Activated T-cell treated with anti-CD3 and anti-CD28 coated beads for 4 hours (primary cell): ENCODE data around the gene ASIC2.

Source experiments
- DNase-seq: peaks from one replicate; pipeline ENCODE4 v3.0.0-alpha.2; 2020

ASIC2 gene

DNA sequence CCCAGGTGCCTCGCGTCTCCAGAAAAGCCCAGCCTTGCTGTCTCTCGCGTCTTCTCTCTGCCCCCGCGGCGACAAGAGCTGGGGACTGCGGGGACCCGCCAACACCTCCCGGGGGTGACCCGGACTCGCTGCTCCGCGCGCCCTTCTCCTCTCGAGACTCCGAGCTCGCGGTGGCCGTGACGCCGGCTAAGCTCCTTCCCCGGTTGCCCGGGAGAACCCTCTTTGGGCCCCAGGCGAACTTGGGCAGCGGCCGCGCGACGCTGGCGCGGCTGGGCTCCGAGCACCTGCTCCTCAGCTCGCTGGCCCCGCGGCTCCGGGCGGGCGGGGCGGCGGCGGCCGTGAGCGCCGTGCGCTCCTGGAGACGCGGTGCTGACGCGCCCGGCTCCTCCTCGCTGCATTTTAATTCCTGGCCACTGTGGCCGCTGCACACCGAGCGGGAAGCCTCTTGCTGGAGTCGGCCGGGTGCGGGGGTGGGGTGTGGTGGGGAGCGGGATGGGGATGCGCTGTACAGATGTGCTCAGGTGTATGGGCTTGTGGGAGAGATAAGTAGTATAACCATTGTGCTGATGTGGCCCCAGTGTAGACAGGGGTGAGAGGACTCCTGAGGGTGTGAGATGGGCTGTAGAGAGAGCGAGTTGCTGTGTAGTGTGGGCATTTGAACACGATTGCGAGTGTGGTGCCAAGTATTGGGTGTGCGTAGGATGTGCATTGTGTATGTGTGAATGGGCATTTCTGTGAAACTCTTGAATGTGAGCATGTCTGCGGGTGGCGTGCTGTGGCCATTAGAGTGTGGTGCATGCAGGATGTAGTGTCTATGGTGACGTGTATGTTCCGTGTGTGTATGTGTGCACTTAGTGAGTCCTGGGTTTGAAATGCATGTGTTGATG lies at the start of gene ASIC2:
TSS of gene ASIC2 (minus strand) at position 315 of the 887 bp plus-strand sequence.
- DNase-seq: no peak

DNA sequence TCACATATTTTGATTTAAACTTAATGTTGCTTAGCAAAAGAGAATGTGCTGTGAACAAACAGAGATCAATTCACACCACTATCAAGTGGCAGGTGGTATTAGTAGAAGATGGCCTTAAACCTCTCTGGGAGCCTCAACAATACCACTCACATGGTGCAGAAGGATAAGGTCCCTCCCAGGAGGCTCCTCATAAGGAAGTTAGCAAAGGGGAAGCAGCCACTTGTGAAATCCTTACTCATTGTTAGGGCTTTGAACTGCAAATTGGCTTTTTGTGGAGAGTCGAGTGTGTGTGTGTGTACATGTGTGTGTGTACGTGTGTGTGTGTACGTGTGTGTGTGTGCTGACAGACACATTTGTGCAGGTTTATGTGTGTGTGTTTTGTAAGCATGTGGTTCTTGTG lies 48.9 kb upstream of the ASIC2 start:
- DNase-seq: no peak

DNA sequence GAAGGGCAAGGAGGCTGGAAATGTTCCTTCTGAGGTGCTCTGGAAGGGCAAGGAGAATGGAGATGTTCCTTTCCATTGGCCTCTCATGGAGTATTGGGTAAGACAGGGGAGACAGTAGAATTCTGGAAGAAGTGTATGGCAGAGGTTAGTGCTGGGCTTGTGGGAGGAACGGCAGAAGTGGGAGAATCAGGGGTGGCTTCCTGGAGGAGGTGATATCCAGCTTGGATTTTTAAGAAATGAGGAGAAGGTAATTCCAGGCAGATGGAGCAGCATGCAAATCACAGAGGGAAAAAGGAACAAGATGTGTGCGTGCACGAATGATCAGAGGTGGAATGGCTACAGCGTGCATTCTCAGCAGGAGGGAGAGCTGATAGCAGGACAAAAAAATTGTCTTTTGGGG lies 45.1 kb upstream of the ASIC2 start:
- DNase-seq: no peak

DNA sequence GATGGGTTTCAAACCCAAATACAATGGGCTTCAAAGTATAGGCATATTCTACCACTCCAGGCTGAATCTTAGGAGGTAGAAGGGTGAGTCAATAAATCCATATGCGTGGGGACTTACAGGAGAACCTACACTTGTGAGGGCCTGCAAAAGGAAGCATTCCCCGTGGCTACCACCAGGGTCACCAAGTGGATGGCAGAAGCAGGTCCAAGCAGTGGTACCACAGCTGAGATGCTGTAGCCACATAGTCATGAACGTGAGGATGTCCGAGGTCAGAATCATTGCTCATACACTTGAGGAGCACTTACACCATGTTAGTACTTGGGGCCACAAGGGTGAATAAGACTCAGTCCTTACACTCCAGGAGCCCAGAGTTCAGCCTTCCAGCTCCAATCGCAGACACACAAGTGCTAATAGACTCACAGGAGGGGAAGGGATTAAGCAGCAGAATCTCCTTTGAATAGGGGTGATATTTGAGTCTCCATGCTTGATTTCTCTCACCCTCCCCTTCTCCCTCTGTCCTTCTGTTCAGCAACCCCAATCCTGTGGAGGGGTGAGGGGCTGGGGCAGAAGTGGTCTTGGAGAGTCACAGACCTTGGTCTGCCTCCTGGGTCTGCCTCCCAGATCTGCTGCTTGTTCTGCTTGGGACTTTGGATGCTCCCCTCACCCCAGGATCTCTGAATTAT lies 42.5 kb upstream of the ASIC2 start:
- no peak for DNase-seq

DNA sequence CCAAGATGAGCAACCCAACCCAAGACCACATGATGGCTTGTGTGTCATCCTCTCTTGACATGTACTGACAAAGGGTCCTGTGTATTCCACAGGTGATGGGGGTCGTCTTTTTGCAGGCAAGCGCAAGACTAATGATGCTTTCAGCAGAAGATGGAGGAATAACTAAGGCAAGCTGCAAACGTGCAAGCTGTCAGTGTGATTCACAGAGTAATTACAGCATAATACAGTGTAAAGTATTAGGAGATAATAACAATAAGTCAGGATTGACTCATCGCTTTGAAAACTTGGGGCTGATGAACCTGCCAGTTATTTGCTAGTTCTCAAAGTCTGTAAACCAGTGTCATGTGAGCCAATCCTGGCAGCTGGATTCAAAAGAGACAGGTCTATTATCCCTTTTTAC lies 41.6 kb upstream of the ASIC2 start:
- DNase-seq: no peak

DNA sequence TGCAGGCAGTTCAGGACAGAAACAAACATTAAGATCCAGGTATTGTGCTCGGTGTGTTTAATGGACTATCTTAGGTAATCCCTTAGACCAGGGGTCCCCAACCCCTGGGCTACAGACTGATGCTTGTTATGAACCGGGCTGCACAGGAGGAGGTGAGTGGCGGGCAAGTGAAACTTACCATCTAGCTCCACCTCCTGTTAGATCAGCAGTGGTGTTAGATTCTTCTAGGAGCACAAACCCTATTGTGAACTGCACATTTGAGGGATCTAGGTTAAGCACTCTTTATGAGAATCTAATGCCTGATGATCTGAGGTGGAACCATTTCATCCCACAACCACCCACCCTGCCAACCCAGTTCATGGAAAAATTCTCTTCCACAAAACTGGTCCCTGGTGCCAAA lies 37.8 kb upstream of the ASIC2 start:
- no peak for DNase-seq

DNA sequence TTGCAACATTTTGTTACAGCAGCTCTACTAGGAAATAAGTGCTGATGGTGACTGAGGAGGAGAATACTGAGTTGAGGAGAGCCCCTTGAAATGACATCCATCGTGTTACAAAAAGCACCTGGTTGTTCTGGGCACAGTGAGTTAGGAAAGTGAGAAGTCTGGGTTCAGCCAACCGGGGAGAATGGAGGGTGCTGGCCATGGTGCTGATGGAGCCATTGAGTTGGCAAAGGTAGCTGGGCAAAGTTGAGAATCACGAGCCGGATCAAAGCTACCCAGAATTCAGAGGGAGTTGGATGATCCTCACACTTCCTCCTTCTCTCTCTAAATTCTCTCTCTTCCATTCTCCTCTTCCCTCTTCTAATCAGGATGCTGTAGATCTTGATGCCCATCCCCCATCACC lies 35.0 kb upstream of the ASIC2 start:
- DNase-seq: no peak

DNA sequence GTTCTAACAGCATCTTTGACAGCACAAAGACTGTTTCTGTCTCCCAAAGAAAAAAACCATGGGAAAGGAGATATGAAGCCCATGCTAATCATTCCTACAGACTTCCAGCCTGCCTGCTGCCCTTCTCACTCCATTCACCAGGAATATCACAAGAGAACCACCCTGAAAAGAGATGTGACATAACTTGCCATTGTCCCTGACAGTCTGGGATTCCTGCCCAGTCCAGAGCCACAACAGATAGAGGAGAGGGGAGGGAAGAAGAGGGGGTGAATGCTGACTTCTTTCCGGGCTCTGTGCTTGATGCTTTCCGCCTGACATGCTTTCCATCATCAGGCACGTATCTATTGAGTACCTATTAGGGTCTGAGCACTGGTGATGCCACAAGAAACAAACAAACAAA lies 31.6 kb upstream of the ASIC2 start:
- no peak for DNase-seq

DNA sequence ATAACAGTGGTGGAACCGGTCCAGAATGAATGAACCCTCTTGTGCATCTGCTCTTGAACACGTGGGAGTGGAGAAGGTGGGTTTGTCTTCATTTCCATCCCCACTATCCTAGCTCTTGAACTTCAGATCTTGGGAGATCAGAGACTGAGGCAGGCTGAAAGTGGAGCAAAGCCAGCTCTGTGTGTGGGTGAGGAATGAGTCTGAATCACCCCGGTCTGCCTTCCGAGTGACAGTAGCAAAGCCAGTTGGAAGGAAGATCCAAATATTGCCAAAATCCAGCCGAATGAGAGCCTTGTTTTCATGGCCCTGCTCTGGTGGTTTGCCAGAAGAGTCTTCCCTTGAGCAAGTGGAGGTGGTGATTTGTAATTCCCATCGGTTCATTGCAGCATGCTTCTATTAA lies 29.0 kb upstream of the ASIC2 start:
- no peak for DNase-seq

DNA sequence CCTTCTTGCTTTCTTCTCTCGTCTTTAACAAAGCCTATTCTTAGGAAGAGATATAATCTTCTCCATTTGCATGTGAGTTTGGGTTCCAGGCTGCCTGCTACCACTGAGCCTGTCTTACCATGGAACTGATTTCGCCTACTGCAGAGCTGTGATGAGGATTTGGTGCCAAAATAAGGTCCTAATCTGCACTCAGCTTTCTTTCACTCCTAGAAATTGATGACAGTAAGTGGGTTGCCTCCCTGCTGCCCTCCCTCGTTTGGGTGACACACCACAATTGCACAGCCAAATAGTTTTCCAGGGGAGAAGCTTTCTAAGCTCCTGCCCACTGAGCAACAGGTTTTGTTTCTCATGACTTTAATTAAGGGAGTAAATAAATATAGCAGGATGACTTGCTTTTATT lies 25.1 kb upstream of the ASIC2 start:
- DNase-seq: no peak

DNA sequence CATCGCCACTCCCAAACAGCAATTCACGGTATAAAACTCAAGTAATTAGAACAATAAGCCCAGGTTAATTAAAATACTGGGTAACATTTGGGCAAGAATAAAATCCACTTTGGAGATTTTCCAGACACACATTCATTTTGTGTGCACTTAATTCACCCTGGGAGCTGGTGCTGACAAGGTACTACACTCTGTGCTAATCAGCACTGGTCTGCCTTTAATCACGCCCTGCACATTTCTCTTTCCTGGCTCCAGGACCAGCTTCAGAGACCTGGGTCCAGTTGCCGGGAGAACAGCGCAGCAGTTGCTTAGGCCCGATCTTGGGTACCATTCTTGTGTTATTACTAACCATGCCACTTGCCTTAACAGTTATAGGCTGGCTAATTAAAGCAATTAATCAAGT lies 23.7 kb upstream of the ASIC2 start:
- DNase-seq: no peak

DNA sequence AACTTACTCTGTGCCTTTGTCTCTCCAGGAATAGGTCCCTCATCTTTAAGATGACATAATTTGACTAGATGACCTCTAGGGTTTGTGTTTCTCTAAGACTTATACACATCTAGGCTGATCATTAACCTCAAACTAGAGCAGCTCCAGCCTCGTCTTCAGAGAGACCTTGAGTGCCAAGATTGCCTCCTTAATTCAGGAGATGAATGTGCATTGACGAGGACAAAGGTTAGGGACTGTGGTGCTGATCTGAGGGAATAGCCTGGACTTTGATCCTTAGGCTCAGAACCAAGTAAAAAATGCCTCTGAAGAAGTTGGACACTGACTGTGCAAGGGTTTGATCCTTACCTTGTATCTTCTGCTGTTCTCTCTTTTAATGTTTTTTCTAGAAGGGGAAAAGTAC lies 17.2 kb upstream of the ASIC2 start:
- no peak for DNase-seq

DNA sequence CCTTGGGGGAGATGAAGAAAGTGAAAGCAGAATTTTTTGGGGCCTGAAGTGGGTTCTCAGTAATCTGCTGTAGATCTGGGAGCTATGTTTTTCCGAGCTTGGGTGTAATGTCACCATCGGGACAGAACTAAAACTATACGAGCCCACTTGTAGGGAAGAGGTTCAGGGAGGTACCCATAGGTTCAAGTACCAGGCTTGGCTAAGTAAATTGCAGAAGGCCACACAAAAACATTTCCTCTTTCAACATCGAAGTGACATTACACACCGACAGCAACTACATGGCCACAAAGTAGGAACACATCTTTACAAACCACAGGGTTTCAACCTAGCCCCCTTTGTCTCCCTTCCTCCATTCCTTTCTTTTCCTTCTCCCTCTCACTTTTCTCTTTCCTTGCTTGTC lies 10.2 kb upstream of the ASIC2 start:
- no peak for DNase-seq

DNA sequence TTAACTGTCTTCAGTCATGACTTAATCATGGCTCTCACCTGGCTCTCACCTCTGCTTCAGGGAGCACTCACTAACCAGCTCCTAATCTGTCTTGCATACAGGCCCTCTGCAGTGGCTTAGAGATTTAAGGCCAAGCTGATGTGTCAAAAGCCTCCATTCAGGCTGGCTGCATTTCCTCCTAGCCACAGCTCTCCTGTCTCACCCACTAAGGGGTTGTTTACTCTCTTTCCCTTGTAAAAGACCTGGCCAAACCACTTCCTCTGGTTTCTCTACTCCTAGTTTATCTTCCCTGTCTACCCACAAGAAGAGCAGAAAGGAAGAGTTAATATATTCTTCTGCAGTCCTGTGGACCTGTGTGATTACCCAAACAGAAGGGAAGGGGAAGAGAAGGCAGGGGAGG lies 9.3 kb upstream of the ASIC2 start:
- no peak for DNase-seq

DNA sequence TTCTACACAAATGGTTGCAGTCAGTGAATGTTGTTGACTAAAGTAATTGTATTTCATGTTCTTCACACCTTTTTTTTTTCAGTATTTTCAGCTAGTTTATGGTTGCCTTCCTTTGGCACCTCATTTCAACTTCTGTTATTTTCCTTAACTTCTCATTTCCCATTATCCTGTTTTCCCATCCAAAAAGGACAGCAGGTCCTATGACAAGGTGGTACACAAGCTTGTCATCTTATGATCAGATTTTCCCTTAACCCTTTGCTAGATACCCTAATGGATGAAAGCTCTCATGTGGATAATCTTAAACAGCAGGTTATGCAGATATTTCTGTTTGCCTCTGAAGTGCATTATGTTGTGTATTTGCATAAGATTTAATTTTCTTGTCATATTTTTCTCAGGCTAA lies 7.1 kb upstream of the ASIC2 start:
- DNase-seq: no peak

DNA sequence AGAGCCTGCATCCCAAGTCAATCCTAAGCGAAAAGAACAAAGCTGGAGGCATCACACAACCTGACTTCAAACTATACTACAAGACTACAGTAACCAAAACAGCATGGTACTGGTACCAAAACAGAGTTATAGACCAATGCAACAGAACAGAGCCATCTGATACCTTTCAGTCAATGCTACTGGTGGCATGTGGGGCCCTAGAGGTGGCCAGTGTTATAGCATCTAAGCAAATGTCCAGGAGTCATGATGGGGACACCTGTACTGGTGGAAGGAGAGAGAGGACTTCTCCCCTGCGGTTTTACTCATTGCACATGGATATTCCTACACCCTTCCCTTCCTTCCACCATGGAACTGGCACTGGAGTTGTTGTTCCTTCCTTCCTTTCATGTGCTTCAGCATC lies 6.0 kb upstream of the ASIC2 start:
- no peak for DNase-seq

DNA sequence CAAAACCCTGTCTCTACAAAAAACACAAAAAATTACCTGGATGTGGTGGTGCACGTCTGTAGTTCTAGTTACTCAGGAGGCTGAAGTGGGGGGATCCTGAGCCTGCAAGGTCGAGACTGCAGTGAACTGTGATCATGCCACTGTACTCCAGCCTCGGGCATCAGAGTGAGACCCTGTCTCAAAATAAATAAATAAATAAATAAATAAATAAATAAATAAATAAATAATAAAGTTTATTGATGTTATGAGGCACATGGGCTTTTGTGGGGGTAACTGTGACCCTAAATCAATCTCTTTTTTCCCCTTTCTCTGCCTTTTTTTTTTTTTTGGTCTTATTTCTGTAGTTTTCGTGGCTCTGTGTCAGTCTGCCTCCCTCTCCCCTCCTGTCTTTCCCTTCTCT lies 4.5 kb upstream of the ASIC2 start:
- DNase-seq: no peak

DNA sequence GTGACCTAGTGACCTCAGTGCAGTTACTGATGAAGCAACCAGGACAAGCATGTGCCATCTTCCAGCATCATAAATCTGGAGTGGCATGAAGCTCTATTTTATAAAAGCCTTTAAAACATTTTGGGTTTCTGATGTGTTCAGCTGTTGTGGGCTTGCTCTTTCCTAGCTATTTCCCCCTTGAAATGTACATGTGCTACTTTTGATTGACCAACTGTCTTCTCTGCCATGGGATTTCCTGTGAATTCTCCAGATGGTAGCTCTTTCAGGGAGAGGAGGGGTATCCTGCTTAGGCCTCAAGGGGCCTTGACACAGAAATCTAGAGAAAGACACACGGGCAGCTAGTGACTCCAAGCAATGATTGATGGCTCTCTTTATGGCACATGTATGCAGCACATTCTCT lies 1.9 kb upstream of the ASIC2 start:
- no peak for DNase-seq

DNA sequence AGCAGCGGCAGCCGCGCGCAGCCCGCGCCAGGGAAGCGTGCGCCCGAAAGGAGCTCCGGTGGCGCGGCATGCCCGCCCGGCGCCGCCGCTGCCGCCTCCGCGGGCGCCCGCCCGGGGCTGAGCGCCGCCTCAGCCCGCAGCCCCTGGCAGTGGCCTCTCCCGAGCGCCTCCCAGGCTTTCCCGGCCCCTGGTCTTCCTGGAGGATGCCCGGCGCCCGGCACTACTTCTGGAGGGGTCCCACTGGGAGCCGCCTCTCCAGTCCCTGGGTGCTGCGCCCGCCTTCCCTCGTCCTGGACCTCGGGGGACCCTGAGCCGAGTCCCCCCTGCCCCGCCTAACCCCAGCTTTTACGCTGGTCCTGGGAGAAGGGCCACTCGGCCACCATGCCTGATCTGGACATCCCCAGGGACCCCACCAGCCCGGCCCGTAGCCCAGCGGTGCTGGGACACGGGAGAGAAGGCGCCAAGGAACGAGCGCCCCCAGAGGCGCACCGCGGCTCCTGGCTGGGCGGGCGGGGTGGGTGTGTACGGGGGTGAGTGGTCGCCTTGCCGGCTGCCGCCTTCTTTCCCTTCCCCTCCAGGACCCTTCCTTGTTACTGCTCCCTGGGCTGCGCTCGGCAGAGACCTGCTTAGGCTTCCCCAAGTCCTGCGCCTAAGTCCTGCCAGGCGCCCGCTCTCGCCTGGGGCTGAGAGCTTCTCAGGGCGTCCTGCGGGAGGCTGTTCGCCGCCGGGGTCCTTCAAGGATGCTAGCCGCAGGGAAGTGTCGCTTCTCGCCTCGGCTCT lies 704 bp downstream of the ASIC2 start:
- no peak for DNase-seq

DNA sequence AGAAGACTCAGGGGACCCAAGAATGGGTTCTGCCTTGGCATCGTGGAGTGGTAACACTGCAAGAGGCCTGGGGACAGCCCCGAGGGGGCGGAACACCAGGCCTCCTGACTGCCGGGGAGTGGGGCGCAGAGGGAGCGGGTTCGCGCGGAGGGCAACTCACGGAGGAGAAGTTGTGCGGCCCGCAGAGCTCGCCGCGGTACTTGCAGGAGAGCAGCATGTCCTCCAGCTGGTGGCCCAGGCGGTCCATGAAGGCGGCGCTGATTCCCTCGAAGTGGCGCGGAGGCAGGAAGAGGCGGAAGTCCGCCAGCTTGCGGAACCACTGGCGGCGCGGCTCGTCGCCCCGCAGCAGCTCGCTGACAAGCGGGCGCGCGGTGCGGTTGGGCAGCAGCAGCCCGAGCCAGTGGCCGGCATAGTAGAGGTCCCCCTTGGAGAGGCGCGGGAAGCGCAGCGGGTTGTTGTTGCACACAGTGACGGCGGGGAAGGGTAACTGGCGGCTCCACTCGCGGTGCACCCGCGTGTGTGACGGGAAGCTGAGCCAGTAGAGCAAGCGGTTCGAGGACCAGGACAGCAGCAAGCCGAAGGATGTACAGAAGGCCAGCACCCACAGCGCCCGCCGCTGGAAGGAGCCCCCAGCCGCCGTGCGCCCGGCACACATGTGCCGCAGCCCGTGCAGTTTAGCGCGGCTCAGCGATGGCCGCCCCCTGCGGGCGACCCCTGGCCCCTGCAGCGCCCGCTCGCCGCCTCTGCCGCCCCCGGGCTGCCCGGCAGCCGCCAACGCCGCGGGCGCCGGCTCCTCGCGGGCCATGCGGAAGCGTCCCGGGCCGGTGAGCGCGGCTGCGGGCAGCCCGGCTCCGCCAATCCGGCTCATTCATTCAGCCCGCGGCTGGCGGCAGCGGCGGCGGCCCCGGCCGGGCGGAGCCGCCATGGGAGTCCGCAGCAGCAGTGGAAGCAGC lies 1.6 kb downstream of the ASIC2 start:
- no peak for DNase-seq

DNA sequence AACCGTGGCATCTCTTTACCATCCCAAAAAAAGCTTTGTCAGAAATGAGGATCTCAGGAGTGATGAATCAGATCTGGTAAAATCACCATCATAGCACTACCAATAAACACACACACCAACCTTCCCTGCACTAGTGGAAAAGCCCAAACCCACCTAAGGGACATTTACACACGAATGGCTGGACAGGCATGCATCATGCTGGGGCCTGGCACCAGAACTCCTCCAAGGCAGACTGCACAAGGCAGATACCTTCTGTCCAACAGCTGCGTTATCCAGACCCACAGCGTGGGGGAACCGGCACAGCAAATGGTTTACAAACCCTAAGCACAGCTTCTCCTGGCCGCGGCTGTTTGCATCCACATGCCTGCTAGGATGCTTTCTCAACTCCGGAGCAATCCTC lies 2.8 kb downstream of the ASIC2 start:
- DNase-seq: no peak

DNA sequence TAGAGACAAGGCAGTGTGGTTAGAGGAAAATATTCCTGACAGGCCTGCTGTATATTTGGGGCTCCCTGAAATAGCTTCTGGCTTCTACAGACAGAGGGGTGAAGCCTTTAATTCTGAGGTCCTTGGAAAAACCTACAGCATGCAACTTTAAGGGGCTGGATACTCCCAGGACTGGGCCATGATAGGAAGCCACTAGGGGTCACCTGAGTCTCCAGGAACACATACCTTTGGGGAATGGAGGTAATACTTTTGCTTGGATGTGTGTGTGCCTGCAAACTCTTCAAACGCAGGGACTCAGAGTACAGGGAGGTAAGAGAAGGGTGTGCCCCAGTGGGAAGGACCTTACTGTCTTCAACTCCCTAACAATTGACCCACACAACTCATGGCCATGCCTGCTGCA lies 4.1 kb downstream of the ASIC2 start:
- no peak for DNase-seq
